ENCODE results near the gene ADORA2B. TPM values are rescaled to one million over a fixed set of nuclear protein-coding genes. Genes with fewer than 3 reads are reported as not detected.
A peak's percentile ranks its signal among the peaks of the same experiment; 100 is the strongest.

The ADORA2B gene
- total RNA-seq, 1 donor from 2014 or later, result 0.32 TPM

DNA sequence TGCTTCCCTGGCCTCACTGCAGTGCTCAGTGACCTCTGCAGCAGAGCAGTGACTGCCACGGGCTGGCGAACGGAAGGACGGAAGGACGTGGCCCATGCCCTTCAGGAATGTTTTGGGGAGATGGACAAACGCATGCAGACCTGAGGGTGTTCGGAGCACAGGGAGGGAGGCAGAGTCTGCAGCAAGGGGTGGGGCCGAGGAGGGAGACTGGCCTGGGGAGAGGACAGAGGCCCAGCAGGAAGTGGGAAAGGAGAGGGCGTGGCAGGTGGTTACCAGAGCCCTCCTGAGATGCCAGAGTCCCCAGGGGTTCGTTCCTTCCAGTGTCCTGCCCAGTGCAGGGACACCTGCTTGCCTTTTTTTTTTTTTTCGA lies 21.9 kb downstream of the ADORA2B start:
- peak overlapping the region; percentile 49 for H3K4me3 Mint-ChIP-seq (ENCODE audit: unreplicated experiment)
- H3K4me1 Mint-ChIP-seq (ENCODE audit: low read depth, unreplicated experiment), result peaks cover 16% of the 10 kb centered on the region
- TF ChIP-seq, protein P1, sequence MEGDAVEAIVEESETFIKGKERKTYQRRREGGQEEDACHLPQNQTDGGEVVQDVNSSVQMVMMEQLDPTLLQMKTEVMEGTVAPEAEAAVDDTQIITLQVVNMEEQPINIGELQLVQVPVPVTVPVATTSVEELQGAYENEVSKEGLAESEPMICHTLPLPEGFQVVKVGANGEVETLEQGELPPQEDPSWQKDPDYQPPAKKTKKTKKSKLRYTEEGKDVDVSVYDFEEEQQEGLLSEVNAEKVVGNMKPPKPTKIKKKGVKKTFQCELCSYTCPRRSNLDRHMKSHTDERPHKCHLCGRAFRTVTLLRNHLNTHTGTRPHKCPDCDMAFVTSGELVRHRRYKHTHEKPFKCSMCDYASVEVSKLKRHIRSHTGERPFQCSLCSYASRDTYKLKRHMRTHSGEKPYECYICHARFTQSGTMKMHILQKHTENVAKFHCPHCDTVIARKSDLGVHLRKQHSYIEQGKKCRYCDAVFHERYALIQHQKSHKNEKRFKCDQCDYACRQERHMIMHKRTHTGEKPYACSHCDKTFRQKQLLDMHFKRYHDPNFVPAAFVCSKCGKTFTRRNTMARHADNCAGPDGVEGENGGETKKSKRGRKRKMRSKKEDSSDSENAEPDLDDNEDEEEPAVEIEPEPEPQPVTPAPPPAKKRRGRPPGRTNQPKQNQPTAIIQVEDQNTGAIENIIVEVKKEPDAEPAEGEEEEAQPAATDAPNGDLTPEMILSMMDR (IDR thresholded peaks at IDR 0.05; ENCODE audit: partially characterized antibody, unreplicated experiment), result no peak

DNA sequence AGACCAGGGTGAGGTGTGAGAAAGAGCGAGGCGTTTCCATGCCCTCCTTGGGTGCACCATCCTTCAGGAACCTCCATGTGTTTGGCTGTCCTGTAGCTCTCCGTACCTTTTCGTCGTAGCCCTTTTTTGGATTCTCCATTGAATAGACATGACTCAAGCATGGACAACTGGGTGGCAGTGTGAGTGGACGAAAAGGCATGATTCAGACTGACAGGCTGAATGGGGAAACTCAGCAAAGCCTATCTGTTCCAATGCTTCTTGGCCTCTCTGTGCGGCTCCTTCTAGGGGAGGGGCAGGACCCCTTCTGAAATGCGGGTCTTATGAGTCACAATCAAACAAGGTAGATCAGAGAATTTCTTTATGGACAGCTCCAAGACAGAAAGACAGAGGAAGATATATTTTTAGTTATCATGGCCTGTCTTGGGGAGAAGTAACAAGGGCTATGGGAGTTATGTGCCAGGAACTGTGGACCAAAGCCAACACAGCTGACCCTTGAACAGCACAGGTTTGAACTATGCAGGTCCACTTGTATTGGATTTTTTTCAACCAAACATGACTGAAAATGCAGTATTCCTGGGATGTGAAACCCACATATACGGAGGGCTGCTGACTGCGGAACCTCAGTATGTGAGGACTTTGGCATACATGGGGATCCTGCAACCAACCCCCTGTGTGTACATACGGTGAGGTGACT lies 22.9 kb downstream of the ADORA2B start:
- Mint-ChIP-seq H3K4me1 (ENCODE audit: low read depth, unreplicated experiment) (peaks cover 16% of the 10 kb centered on the region), H3K9me3 (ENCODE audit: unreplicated experiment) (peaks cover 2% of the 10 kb centered on the region), H3K27me3 (ENCODE audit: unreplicated experiment) (peaks cover 5% of the 10 kb centered on the region), H3K36me3 (ENCODE audit: unreplicated experiment) (no peaks in the 10 kb centered on the region), H3K4me3 (ENCODE audit: unreplicated experiment) (no peak overlapping the region), H3K27ac (ENCODE audit: unreplicated experiment) (no peak overlapping the region)
- TF ChIP-seq, protein P1 (IDR thresholded peaks at IDR 0.05; ENCODE audit: partially characterized antibody, unreplicated experiment), result no peak
- no peak for DNase-seq

More for the DNA sequence above, 21.9 kb downstream of the ADORA2B start:
- H3K27me3 Mint-ChIP-seq (ENCODE audit: unreplicated experiment), result peaks cover 5% of the 10 kb centered on the region
- no peaks in the 10 kb centered on the region for H3K36me3 Mint-ChIP-seq (ENCODE audit: unreplicated experiment)
- no peak overlapping the region for H3K27ac Mint-ChIP-seq (ENCODE audit: unreplicated experiment)
- DNase-seq, result no peak
- H3K9me3 Mint-ChIP-seq (ENCODE audit: unreplicated experiment), result peaks cover 2% of the 10 kb centered on the region

DNA sequence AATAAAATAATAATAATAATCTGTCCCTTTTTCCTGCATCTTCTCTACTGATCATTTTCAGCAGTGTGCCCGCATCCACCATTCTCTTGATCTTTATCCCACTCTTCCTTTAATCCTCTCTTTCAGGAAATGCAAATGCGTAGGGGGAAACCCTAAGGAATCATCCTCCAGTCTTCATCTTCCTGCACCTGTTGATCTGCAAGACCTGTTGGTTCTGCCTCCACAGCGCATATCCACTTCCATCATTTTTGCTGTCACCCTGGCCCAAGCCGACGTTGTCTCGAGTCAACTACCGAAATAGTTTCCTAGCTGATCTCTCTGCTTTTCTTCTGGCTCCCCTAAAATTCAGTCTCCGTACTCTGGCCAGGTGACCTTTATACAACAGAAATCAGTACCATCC lies 24.5 kb downstream of the ADORA2B start:
- Mint-ChIP-seq H3K27ac (ENCODE audit: unreplicated experiment) (no peak overlapping the region), H3K4me1 (ENCODE audit: low read depth, unreplicated experiment) (peaks cover 20% of the 10 kb centered on the region)

DNA sequence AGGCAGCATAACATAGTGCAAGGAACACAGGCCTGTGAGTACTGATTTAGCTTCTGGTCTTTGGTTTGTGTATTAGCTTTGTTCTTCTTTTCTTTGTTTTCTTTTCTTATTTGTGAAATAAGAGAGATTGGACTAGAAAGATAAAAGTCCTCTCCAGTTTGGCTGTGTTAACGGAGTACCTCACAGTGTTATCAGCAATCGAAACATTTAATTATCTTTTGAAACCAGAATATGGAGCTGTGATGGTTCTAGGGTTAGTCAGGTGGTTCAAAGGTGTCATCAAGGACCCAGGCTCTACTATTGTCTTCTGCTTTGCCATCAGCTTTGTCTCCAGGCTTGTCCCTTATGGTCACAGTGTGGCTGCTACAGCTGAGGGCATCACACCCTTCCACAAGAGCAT lies 25.6 kb downstream of the ADORA2B start:
- Mint-ChIP-seq H3K27ac (ENCODE audit: unreplicated experiment) (no peak overlapping the region), H3K27me3 (ENCODE audit: unreplicated experiment) (peaks cover 5% of the 10 kb centered on the region), H3K4me3 (ENCODE audit: unreplicated experiment) (no peak overlapping the region), H3K4me1 (ENCODE audit: low read depth, unreplicated experiment) (peaks cover 14% of the 10 kb centered on the region), H3K36me3 (ENCODE audit: unreplicated experiment) (peaks cover 5% of the 10 kb centered on the region), H3K9me3 (ENCODE audit: unreplicated experiment) (peaks cover 4% of the 10 kb centered on the region)
- no peak for DNase-seq
- TF ChIP-seq, protein P1 (IDR thresholded peaks at IDR 0.05; ENCODE audit: partially characterized antibody, unreplicated experiment), result no peak

More for the DNA sequence above, 24.5 kb downstream of the ADORA2B start:
- DNase-seq, result no peak
- TF ChIP-seq, protein P1 (IDR thresholded peaks at IDR 0.05; ENCODE audit: partially characterized antibody, unreplicated experiment), result no peak
- Mint-ChIP-seq H3K9me3 (ENCODE audit: unreplicated experiment) (peaks cover 4% of the 10 kb centered on the region), H3K27me3 (ENCODE audit: unreplicated experiment) (peaks cover 5% of the 10 kb centered on the region), H3K4me3 (ENCODE audit: unreplicated experiment) (no peak overlapping the region), H3K36me3 (ENCODE audit: unreplicated experiment) (peaks cover 5% of the 10 kb centered on the region)

DNA sequence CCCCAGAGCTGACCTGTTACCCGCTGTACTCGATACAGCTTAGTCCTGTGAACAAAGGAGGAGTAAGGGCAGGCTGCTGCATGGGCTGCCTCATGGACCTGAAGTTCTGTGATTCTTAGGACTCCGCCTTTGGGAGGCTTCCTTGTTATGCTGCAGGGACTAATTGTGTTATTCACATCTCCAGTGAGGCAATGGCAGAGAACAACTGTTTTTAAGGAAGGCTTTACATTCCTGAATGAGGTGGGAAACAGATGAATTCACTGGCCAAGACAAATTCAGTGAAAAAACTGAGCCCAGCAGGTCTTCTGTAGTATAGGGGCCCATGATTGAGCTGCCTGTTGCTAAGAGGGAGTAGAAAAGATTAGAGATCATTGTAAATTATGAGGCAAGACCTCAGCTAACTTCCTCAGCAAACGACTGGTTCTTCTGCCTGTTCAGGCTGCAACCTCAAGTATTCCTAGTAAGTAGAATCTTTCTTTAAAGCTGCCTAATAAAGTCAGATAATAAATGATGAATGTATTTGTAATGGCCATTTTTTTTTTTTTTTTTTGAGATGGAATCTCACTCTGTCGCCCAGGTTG lies 26.3 kb downstream of the ADORA2B start:
- Mint-ChIP-seq H3K9me3 (ENCODE audit: unreplicated experiment) (peaks cover 4% of the 10 kb centered on the region), H3K4me1 (ENCODE audit: low read depth, unreplicated experiment) (peaks cover 11% of the 10 kb centered on the region), H3K27me3 (ENCODE audit: unreplicated experiment) (peaks cover 5% of the 10 kb centered on the region), H3K4me3 (ENCODE audit: unreplicated experiment) (no peak overlapping the region), H3K36me3 (ENCODE audit: unreplicated experiment) (peaks cover 5% of the 10 kb centered on the region), H3K27ac (ENCODE audit: unreplicated experiment) (no peak overlapping the region)
- TF ChIP-seq, protein P1 (IDR thresholded peaks at IDR 0.05; ENCODE audit: partially characterized antibody, unreplicated experiment), result no peak
- DNase-seq, result no peak

All from glutamatergic neuron (in vitro differentiated cells).